H9 (cell line): ENCODE measurements around the gene ALDH1A2. TPM values are rescaled to one million over a fixed set of nuclear protein-coding genes. Genes with fewer than 3 reads are reported as not detected.

ENCODE experiments used
- DNase-seq: peaks from one replicate; pipeline ENCODE4 v3.0.0-alpha.2; 2017
- H2AFZ ChIP-seq: one replicate; pipeline ENCODE4 v1.6.1; 2013; ENCODE audit warnings: mild to moderate bottlenecking, low read length, control low read depth, moderate library complexity
- H2AK5ac ChIP-seq: 2 replicates; pipeline ENCODE4 v1.6.1; 2013; ENCODE audit warnings: low read length, control low read depth, mixed read lengths; ENCODE audit not compliant: insufficient read length
- H2BK120ac ChIP-seq: one replicate; pipeline ENCODE4 v1.6.1; 2013; ENCODE audit warnings: low read depth, mild to moderate bottlenecking, low read length, control low read depth, inconsistent platforms; ENCODE audit not compliant: poor library complexity, severe bottlenecking
- H2BK12ac ChIP-seq: 2 replicates; pipeline ENCODE4 v1.6.1; 2013; ENCODE audit warnings: low read length, control low read depth, mixed read lengths, low read depth; ENCODE audit not compliant: insufficient read length
- H2BK15ac ChIP-seq: 2 replicates; pipeline ENCODE4 v1.6.1; 2013; ENCODE audit warnings: low read depth, low read length, control low read depth
- H2BK20ac ChIP-seq: one replicate; pipeline ENCODE4 v1.6.1; 2013; ENCODE audit warnings: low read depth, mild to moderate bottlenecking, low read length, control low read depth, inconsistent platforms; ENCODE audit not compliant: poor library complexity, severe bottlenecking
- H2BK5ac ChIP-seq: 2 replicates; pipeline ENCODE4 v1.6.1; 2013; ENCODE audit warnings: low read length, control low read depth, mixed read lengths; ENCODE audit not compliant: insufficient read length
- H3K14ac ChIP-seq: 2 replicates; pipeline ENCODE4 v1.6.1; 2013; ENCODE audit warnings: low read length, control low read depth; ENCODE audit not compliant: insufficient read depth
- H3K18ac ChIP-seq: 2 replicates; pipeline ENCODE4 v1.6.1; 2013; ENCODE audit warnings: low read depth, mild to moderate bottlenecking, mixed read lengths, low read length, control low read depth; ENCODE audit not compliant: insufficient read length
- H3K23ac ChIP-seq: 2 replicates; pipeline ENCODE4 v1.6.1; 2013; ENCODE audit warnings: low read length, control low read depth, mixed read lengths, low read depth; ENCODE audit not compliant: insufficient read length
- H3K23me2 ChIP-seq: 2 replicates; pipeline ENCODE4 v1.6.1; 2013; ENCODE audit warnings: low read depth, mild to moderate bottlenecking, mixed read lengths, low read length, control low read depth; ENCODE audit not compliant: insufficient read length, poor library complexity, severe bottlenecking
- H3K27ac ChIP-seq: 2 replicates; pipeline ENCODE4 v1.5.1; 2013; ENCODE audit warnings: low read length, control low read depth, mixed read lengths, low read depth; ENCODE audit not compliant: insufficient read length
- H3K27me3 ChIP-seq: 2 replicates; pipeline ENCODE4 v1.6.1; 2013; ENCODE audit warnings: low read length, control low read depth, inconsistent platforms; ENCODE audit not compliant: insufficient read depth
- H3K4ac ChIP-seq: 2 replicates; pipeline ENCODE4 v1.6.1; 2013; ENCODE audit warnings: low read depth, mild to moderate bottlenecking, control low read depth, inconsistent platforms, low read length, moderate library complexity
- H3K4me1 ChIP-seq: 2 replicates; pipeline ENCODE4 v1.6.1; 2013; ENCODE audit warnings: low read length, control low read depth, inconsistent platforms; ENCODE audit not compliant: insufficient read depth
- H3K4me2 ChIP-seq: 2 replicates; pipeline ENCODE4 v1.6.1; 2013; ENCODE audit warnings: low read length, control low read depth, mixed read lengths; ENCODE audit not compliant: insufficient read length, insufficient read depth
- H3K56ac ChIP-seq: 2 replicates; pipeline ENCODE4 v1.6.1; 2013; ENCODE audit warnings: low read depth, mild to moderate bottlenecking, mixed read lengths, low read length, control low read depth; ENCODE audit not compliant: insufficient read length
- H3K79me1 ChIP-seq: 2 replicates; pipeline ENCODE4 v1.6.1; 2013; ENCODE audit warnings: low read depth, mild to moderate bottlenecking, moderate library complexity, low read length, control low read depth, inconsistent platforms; ENCODE audit not compliant: insufficient read depth, poor library complexity, severe bottlenecking
- H3K79me2 ChIP-seq: 2 replicates; pipeline ENCODE4 v1.6.1; 2013; ENCODE audit warnings: low read length, control low read depth, inconsistent platforms; ENCODE audit not compliant: insufficient read depth
- H3K9ac ChIP-seq: 2 replicates; pipeline ENCODE4 v1.6.1; 2013; ENCODE audit warnings: low read length, control low read depth, mixed read lengths; ENCODE audit not compliant: insufficient read length; ENCODE audit errors: extremely low read depth
- H3K9me3 ChIP-seq: one replicate; pipeline ENCODE4 v1.6.1; 2013; ENCODE audit warnings: low read depth, low read length, inconsistent platforms; ENCODE audit not compliant: control insufficient read depth
- H3T11ph ChIP-seq: one replicate; pipeline ENCODE4 v1.6.1; 2013; ENCODE audit warnings: mild to moderate bottlenecking, low read length, control low read depth, inconsistent platforms
- H4K20me1 ChIP-seq: one replicate; pipeline ENCODE4 v1.6.1; 2013; ENCODE audit not compliant: control insufficient read depth, insufficient read length, insufficient read depth
- H4K5ac ChIP-seq: 2 replicates; pipeline ENCODE4 v1.6.1; 2013; ENCODE audit warnings: low read depth, mild to moderate bottlenecking, mixed read lengths, low read length, control low read depth; ENCODE audit not compliant: insufficient read length
- H4K8ac ChIP-seq: replicated peaks from 2 replicates; pipeline ENCODE4 v1.6.1; 2013; ENCODE audit warnings: low read length, control low read depth, mixed read lengths, low read depth; ENCODE audit not compliant: insufficient read length
- H4K91ac ChIP-seq: 2 replicates; pipeline ENCODE4 v1.6.1; 2013; ENCODE audit warnings: low read depth, mild to moderate bottlenecking, moderate library complexity, mixed read lengths, low read length, control low read depth; ENCODE audit not compliant: insufficient read length
- H3K27ac Mint-ChIP-seq, 3 experiments: 2 replicates in 2 of 3; 3 replicates in 1 of 3; pipeline ENCODE4 v1.8.0; 2020 to 2021; ENCODE audit warnings: mixed read lengths in 3 of 3, mild to moderate bottlenecking in 1 of 3, moderate library complexity in 1 of 3
- H3K27me3 Mint-ChIP-seq: 2 replicates; pipeline ENCODE4 v1.8.0; 2021; ENCODE audit warnings: low read depth, mild to moderate bottlenecking, moderate library complexity, mixed read lengths
- H3K36me3 Mint-ChIP-seq, 3 experiments: 2 replicates in 2 of 3; 3 replicates in 1 of 3; pipeline ENCODE4 v1.8.0; 2020 to 2021; ENCODE audit warnings: low read depth in 3 of 3, mixed read lengths in 3 of 3; ENCODE audit not compliant: insufficient read depth in 1 of 3
- H3K4me1 Mint-ChIP-seq, 2 experiments: 2 replicates each; pipeline ENCODE4 v1.8.0; 2020; ENCODE audit warnings: mixed read lengths in 2 of 2
- H3K4me3 Mint-ChIP-seq, 2 experiments: 2 replicates in 1 of 2; 3 replicates in 1 of 2; pipeline ENCODE4 v1.8.0; 2020 to 2021; ENCODE audit warnings: mild to moderate bottlenecking in 2 of 2, mixed read lengths in 2 of 2, moderate library complexity in 1 of 2
- H3K9me3 Mint-ChIP-seq, 2 experiments: 2 replicates in 1 of 2; 3 replicates in 1 of 2; pipeline ENCODE4 v1.8.0; 2020; ENCODE audit warnings: mild to moderate bottlenecking in 2 of 2, mixed read lengths in 2 of 2, moderate library complexity in 1 of 2
- CTCF ChIP-seq: fragments of 200-600 bp; sonication (generic); conservative IDR thresholded peaks from 3 replicates; pipeline ENCODE4 v1.8.0; 2021; ENCODE audit warnings: antibody characterized with exemption, mild to moderate bottlenecking
- WGBS: extraction: QIAGEN DNeasy Blood & Tissue Kit; methylation state at CpG from one replicate; pipeline ENCODE4 v1.1.7; 2013; ENCODE audit warnings: missing lambda C conversion rate, low lambda C conversion rate, mixed read lengths; ENCODE audit not compliant: insufficient read length; ENCODE audit errors: extremely low coverage; 5-methylcytosine and 5-hydroxymethylcytosine counted together
- total RNA-seq: library from RNA; stranded (reverse); gene quantifications from 2 replicates; pipeline ENCODE4 v1.2.1, GENCODE V29; 2021

ALDH1A2 gene
- total RNA-seq, 1 experiment from 2014 or later, result 0.72 TPM

- no peaks in the 10 kb centered on the region; a peak in 1 of 4 replicates for H3K4me1 Mint-ChIP-seq
- no peaks in the 10 kb centered on the region for H3K23me2 ChIP-seq
- H3K4me1 ChIP-seq, result no peaks in the 10 kb centered on the region
- H3K4me2 ChIP-seq, result no peak overlapping the region
- no peak overlapping the region; a peak in 1 of 7 replicates for H3K27ac Mint-ChIP-seq
- no peaks in the 10 kb centered on the region for H3K9me3 Mint-ChIP-seq
- no peaks in the 10 kb centered on the region for H3K36me3 Mint-ChIP-seq
- H4K91ac ChIP-seq, result no peak overlapping the region
- H2AK5ac ChIP-seq, result no peak overlapping the region
- DNase-seq, result no peak
- no peaks in the 10 kb centered on the region for H3K79me1 ChIP-seq
- H3K27ac ChIP-seq, result no peak overlapping the region
- no peaks in the 10 kb centered on the region for H3K79me2 ChIP-seq
- no peak overlapping the region for H3T11ph ChIP-seq
- H3K9me3 ChIP-seq, result no peaks in the 10 kb centered on the region
- H2BK15ac ChIP-seq, result no peak overlapping the region
- H3K23ac ChIP-seq, result no peak overlapping the region
- no peak overlapping the region for H2BK5ac ChIP-seq
- TF ChIP-seq CTCF, result no peak
- no peaks in the 10 kb centered on the region for H3K27me3 ChIP-seq
- H3K56ac ChIP-seq, result no peak overlapping the region
- no peak overlapping the region for H2BK20ac ChIP-seq
- no peak overlapping the region for H4K5ac ChIP-seq
- H3K4me3 Mint-ChIP-seq, result no peak overlapping the region
- H4K20me1 ChIP-seq, result no peaks in the 10 kb centered on the region
- H3K14ac ChIP-seq, result no peak overlapping the region
- H2BK120ac ChIP-seq, result no peak overlapping the region
- no peak overlapping the region for H3K9ac ChIP-seq
- H2BK12ac ChIP-seq, result no peak overlapping the region
- H2AFZ ChIP-seq, result no peak overlapping the region
- no peak overlapping the region for H3K18ac ChIP-seq
- WGBS, result no CpG with 5 or more reads among the region's 2 CpGs
- no peaks in the 10 kb centered on the region; the same call in 1 of the 2 replicates for H3K27me3 Mint-ChIP-seq
- no peak overlapping the region for H4K8ac ChIP-seq
- H3K4ac ChIP-seq, result no peak overlapping the region
Measured at GRCh38 chr15:57919754-57920153, 145.8 kb downstream of the ALDH1A2 start.
